Astrocyte of the cerebellum (primary cell): ENCODE measurements around the gene IL33.

Source experiments
- DNase-seq: peaks from one replicate; pipeline ENCODE4 v3.0.0-alpha.2; 2011; ENCODE audit warnings: low read depth
- H3K4me3 ChIP-seq: 2 replicates; pipeline ENCODE4 v1.5.1; 2011; ENCODE audit warnings: mild to moderate bottlenecking, low read depth, low read length, moderate library complexity
- in situ Hi-C: cut with HindIII; loops from 2 replicates; pipeline ENCODE4 v1.10.0; 2017; ENCODE audit warnings: low sequenced_read_pairs
- TF ChIP-seq, protein P1 (sequence below): IDR thresholded peaks from 2 replicates; pipeline ENCODE4 v1.5.1; 2012; ENCODE audit warnings: low read length, low read depth, moderate library complexity, mild to moderate bottlenecking; ENCODE audit errors: missing control alignments

The IL33 gene

DNA sequence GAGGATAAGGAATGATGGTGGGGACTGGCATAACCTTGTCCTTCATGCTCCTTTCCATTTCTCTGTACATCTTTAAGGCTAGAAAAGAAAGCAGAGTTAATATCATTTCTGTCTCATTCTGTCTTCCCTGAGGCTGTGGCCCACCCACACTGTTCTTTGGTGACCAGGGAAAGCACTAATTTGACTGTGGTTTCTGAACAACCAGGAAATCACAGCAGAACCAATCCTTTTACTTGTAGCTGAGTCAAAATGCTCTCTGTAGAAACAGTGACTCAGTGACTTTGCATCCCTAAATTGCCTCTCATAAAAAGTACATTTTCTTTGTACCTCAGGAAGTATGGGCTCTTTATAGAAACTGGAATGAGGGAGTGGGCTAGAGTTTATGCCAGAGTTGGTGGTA, 28.1 kb downstream of the IL33 start:
- in situ Hi-C loops = no loop called here
- DNase-seq = no peak

DNA sequence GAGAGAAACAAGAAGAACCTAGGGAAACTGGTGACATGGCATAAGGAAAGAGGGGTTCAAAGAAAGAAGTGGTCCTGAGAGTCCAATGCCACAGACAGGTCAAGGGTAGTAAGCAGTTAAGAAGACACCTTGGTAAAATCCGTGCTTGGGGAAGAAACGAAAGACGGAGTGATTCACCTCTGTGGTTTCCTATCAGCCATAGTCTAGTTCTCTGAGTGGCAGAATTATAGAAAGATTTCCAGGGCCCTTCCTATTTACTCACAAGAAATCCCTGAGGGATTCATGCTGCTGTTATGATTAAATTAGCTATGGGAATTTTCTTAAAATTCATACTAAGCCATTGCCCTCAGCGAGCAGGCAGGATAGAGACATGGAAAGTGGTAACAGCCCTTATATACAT, 31.7 kb downstream of the IL33 start:
- TF ChIP-seq, protein P1, sequence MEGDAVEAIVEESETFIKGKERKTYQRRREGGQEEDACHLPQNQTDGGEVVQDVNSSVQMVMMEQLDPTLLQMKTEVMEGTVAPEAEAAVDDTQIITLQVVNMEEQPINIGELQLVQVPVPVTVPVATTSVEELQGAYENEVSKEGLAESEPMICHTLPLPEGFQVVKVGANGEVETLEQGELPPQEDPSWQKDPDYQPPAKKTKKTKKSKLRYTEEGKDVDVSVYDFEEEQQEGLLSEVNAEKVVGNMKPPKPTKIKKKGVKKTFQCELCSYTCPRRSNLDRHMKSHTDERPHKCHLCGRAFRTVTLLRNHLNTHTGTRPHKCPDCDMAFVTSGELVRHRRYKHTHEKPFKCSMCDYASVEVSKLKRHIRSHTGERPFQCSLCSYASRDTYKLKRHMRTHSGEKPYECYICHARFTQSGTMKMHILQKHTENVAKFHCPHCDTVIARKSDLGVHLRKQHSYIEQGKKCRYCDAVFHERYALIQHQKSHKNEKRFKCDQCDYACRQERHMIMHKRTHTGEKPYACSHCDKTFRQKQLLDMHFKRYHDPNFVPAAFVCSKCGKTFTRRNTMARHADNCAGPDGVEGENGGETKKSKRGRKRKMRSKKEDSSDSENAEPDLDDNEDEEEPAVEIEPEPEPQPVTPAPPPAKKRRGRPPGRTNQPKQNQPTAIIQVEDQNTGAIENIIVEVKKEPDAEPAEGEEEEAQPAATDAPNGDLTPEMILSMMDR = no peak
- in situ Hi-C loops = no loop called here
- no peak for DNase-seq
- no peak overlapping the region for H3K4me3 ChIP-seq

More for the DNA sequence above, 28.1 kb downstream of the IL33 start:
- TF ChIP-seq, protein P1 = no peak
- no peak overlapping the region for H3K4me3 ChIP-seq

DNA sequence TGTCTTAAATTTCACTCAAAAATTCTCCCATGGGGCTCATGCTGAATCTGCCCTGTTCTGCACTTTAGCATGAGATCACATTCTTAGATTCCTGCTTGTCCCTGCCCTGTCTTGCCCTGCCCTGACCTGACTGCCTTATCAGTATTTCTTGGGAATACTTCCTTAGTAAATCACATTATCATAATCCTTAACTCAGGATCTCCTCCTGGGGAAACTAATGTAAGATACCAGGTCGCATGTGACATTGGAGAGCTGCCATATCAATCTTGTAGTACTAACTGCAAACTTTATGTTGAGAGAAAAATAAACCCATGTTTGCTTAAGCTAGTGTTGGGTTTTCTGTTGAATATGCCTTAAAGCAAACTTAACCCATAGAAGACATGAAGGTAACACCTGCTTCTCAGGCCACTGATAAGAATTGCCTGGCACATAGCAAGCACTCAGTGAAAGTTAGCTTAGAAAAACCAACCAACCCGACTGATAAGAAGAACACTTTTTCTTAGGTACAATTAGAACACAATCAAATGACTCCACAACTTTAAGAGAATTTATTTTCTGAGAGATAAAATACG, 53.3 kb downstream of the IL33 start:
- no peak overlapping the region for H3K4me3 ChIP-seq
- in situ Hi-C loops = no loop called here
- TF ChIP-seq, protein P1 = no peak
- no peak for DNase-seq

DNA sequence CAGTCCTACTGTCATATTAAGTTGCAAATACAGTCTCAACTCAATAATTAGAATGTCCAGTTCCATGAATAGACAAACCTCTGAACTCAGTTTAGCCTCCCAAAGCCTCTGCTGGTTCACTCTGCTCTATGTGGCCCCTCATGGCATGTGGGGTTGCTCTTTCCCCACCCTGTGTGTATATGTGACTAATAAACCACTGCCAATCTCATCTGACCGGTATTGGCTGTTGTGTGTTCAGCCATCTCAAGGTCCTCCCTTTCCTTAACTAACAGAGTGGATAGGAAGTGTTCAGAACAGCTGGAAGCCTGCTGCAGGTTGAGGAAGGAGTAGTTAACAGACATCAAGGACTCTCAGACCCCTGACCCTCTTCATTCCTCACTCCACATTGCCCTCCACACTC, 55.3 kb downstream of the IL33 start:
- no peak overlapping the region for H3K4me3 ChIP-seq
- in situ Hi-C loops = loop anchor here (5.0 kb wide), 1 partner anchor 56 kb away; the partner anchor contains the start of gene TPD52L3
- TF ChIP-seq, protein P1 = no peak
- DNase-seq = no peak

DNA sequence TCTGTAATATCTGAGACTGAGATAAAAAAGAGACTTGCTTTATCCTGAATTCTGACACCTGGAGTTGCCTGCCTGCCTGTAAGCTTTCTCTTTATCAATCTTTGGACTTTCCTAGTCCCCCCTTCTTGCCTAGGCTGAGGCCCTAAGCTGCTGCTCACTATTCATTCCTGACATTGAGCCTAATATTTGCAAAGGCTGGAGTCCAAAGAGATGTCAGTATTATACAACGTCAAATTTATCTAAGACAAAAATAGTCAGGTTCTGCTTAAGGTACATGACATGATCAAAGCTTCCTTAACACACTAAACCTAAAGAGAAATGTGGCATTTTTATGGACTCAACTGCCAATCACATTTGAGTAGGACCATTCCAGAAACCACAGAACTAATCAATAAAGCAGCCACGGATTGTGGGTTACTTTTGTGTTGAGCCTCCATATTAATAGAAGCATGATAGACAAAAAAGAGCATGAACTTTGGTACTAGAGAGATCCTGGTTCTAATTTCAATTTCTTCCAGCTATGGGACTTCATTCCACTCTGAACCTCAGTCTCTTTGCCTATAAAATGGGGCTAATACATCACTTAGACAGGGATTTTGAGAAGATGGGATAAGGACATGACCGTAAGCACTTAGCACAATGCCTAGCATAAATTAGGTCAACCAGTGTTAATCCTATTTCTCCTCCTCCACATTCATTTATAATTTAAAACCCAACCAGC, 56.1 kb downstream of the IL33 start:
- in situ Hi-C loops = loop anchor here (5.0 kb wide), 1 partner anchor 56 kb away; the partner anchor contains the start of gene TPD52L3
- TF ChIP-seq, protein P1 = no peak
- H3K4me3 ChIP-seq = no peak overlapping the region
- DNase-seq = no peak

DNA sequence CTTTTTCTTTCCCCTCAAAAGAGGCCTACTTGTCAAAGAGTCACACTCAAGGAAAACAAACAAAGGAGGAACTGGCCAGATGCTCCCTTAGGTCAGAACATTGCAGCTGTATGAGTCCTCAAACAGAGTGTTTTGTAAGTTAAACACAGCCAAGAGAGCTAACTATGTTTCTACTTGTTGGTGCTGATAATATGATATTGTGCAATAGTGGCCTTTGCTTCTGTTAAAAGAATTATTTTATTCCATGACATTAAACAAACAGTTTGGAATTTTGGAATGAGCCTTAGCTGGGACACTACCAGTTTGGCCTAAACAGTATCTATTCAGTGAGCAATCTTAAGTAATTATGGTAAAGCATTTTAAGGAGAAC, 56.6 kb downstream of the IL33 start:
- H3K4me3 ChIP-seq = no peak overlapping the region
- no peak for DNase-seq
- in situ Hi-C loops = loop anchor here (5.0 kb wide), 1 partner anchor 55 kb away; the partner anchor contains the start of gene TPD52L3
- TF ChIP-seq, protein P1 = no peak
